ENCODE data around the gene TPO.

TPO gene

DNA sequence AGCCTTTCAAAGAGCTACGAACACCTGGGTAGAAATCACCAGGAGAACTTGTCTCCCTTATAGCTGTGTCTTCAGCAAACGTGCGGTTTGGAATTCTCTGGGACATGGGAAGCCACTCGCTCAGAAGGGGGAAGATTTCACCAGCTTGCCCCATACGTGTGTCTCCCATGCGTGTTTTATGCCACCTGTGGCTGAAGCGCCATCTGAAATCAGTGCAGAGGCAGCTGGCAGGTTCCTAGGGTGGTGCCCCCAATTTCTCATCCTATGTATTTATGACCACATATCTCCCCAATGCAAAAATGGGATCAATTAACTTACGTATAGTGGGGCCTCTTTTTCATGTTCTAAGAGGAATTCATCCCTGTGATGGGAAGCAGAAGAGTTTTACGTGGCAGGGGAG is 81.6 kb downstream of the TPO start:
- Histone ChIP-seq H4K20me1 (ENCODE audit: insufficient read depth, low read length) (no peaks in the 10 kb centered on the region), H3K9me3 (replicated peaks; ENCODE audit: insufficient read depth, low read length) (no peaks in the 10 kb centered on the region), H2AFZ (ENCODE audit: low read length) (no peak overlapping the region), H3K4me1 (ENCODE audit: low read length) (no peaks in the 10 kb centered on the region), H3F3A (ENCODE audit: insufficient read depth, low read length) (no peaks in the 10 kb centered on the region), H3K4me2 (ENCODE audit: low read depth, low read length) (no peak overlapping the region), H3K79me2 (ENCODE audit: low read length) (no peaks in the 10 kb centered on the region), H3K27ac (ENCODE audit: low read length) (no peak overlapping the region), H3K9me2 (replicated peaks; ENCODE audit: insufficient read depth, low read length) (no peaks in the 10 kb centered on the region), H3K9ac (ENCODE audit: low read length) (no peak overlapping the region), H3K27me3 (replicated peaks; ENCODE audit: insufficient read depth, low read length) (no peaks in the 10 kb centered on the region), H3K36me3 (replicated peaks; ENCODE audit: insufficient read depth, low read length) (no peaks in the 10 kb centered on the region), H3K4me3 (ENCODE audit: low read length) (no peak overlapping the region)
- TF ChIP-seq EZH2 (optimal IDR thresholded peaks at IDR 0.05; ENCODE audit: low read depth, low read length) (no peak), EZH2phosphoT487 (IDR thresholded peaks at IDR 0.05; ENCODE audit: low read length) (no peak), CTCF (IDR thresholded peaks at IDR 0.05; ENCODE audit: low read length) (no peak)
- DNase-seq = no peak

- Histone ChIP-seq H3F3A (ENCODE audit: insufficient read depth, low read length) (no peaks in the 10 kb centered on the region), H3K27me3 (replicated peaks; ENCODE audit: insufficient read depth, low read length) (no peaks in the 10 kb centered on the region), H3K4me1 (ENCODE audit: low read length) (no peaks in the 10 kb centered on the region), H3K27ac (ENCODE audit: low read length) (no peak overlapping the region), H3K9me2 (replicated peaks; ENCODE audit: insufficient read depth, low read length) (no peaks in the 10 kb centered on the region), H2AFZ (ENCODE audit: low read length) (no peak overlapping the region), H3K9me3 (replicated peaks; ENCODE audit: insufficient read depth, low read length) (no peaks in the 10 kb centered on the region), H4K20me1 (ENCODE audit: insufficient read depth, low read length) (no peaks in the 10 kb centered on the region), H3K79me2 (ENCODE audit: low read length) (no peaks in the 10 kb centered on the region), H3K9ac (ENCODE audit: low read length) (no peak overlapping the region), H3K36me3 (replicated peaks; ENCODE audit: insufficient read depth, low read length) (no peaks in the 10 kb centered on the region), H3K4me2 (ENCODE audit: low read depth, low read length) (no peak overlapping the region), H3K4me3 (ENCODE audit: low read length) (no peak overlapping the region)
- DNase-seq = no peak
- no peak for TF ChIP-seq EZH2 (optimal IDR thresholded peaks at IDR 0.05; ENCODE audit: low read depth, low read length)
These were observed 82.6 kb downstream of the TPO start for GRCh38 chr2:1495676-1496358.

DNA sequence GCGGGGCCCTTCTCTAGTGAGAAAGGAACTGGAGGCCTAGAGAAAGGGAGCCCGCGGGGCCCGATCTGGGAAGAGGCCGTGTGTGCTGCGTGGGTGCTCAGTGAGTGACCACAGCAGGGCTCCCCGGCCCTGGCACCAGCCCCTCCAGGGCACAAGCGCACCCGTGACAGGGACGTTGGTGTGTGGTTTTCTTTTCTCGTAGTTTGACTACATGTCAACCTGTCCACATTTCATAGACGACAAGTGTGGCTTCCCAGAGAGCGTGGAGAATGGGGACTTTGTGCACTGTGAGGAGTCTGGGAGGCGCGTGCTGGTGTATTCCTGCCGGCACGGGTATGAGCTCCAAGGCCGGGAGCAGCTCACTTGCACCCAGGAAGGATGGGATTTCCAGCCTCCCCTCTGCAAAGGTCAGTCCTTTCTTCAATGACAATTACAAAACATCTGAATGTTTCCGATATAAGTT is 83.1 kb downstream of the TPO start:
- H3K27me3 ChIP-seq (replicated peaks; ENCODE audit: insufficient read depth, low read length) = no peaks in the 10 kb centered on the region
- no peaks in the 10 kb centered on the region for H3K9me2 ChIP-seq (replicated peaks; ENCODE audit: insufficient read depth, low read length)

More for the DNA sequence above, 83.1 kb downstream of the TPO start:
- Histone ChIP-seq H2AFZ (ENCODE audit: low read length) (no peak overlapping the region), H3K4me1 (ENCODE audit: low read length) (no peaks in the 10 kb centered on the region), H3K27ac (ENCODE audit: low read length) (no peak overlapping the region), H3K36me3 (replicated peaks; ENCODE audit: insufficient read depth, low read length) (no peaks in the 10 kb centered on the region), H3K4me3 (ENCODE audit: low read length) (no peak overlapping the region), H3K79me2 (ENCODE audit: low read length) (no peaks in the 10 kb centered on the region), H4K20me1 (ENCODE audit: insufficient read depth, low read length) (no peaks in the 10 kb centered on the region), H3K9ac (ENCODE audit: low read length) (no peak overlapping the region), H3F3A (ENCODE audit: insufficient read depth, low read length) (no peaks in the 10 kb centered on the region), H3K4me2 (ENCODE audit: low read depth, low read length) (no peak overlapping the region), H3K9me3 (replicated peaks; ENCODE audit: insufficient read depth, low read length) (no peaks in the 10 kb centered on the region)
- TF ChIP-seq CTCF (IDR thresholded peaks at IDR 0.05; ENCODE audit: low read length) (no peak), EZH2phosphoT487 (IDR thresholded peaks at IDR 0.05; ENCODE audit: low read length) (no peak), EZH2 (optimal IDR thresholded peaks at IDR 0.05; ENCODE audit: low read depth, low read length) (no peak)
- no peak for DNase-seq

All from MM.1S (cell line).